Ovary (tissue), 9 donors: ENCODE measurements around the gene AKNA. TPM values are rescaled to one million over a fixed set of nuclear protein-coding genes. Genes with fewer than 3 reads are reported as not detected.
A peak's percentile ranks its signal among the peaks of the same experiment; 100 is the strongest.

ENCODE experiments used
- DNase-seq, 5 donors: peaks; one replicate each; pipeline ENCODE4 v3.0.0-alpha.2; 2019 to 2020
- H3K27ac ChIP-seq, 2 donors: fragments of 200-600 bp; one replicate each; pipeline versions ENCODE4 v1.5.1 to v1.8.0; 2019 to 2022
- H3K27me3 ChIP-seq: fragments of 200-600 bp; one replicate; pipeline ENCODE4 v1.8.0; 2022
- H3K36me3 ChIP-seq: fragments of 200-600 bp; sonication (generic); one replicate; pipeline ENCODE4 v1.5.1; 2019
- H3K4me1 ChIP-seq: one replicate; pipeline ENCODE4 v1.8.1; 2013; ENCODE audit warnings: mild to moderate bottlenecking, moderate library complexity; ENCODE audit not compliant: insufficient read depth
- H3K4me3 ChIP-seq: fragments of 200-600 bp; sonication (generic); one replicate; pipeline ENCODE4 v1.5.1; 2017
- H3K9me3 ChIP-seq, 2 donors: fragments of 200-600 bp in 1 of 2; sonication (generic) in 1 of 2; one replicate each; pipeline versions ENCODE4 v1.5.1 to v1.8.1; 2013 to 2019; ENCODE audit warnings: mild to moderate bottlenecking in 1 of 2, moderate library complexity in 1 of 2
- EP300 ChIP-seq: sonication (generic); formaldehyde crosslinking; IDR thresholded peaks from one replicate; pipeline ENCODE4 v1.6.1; 2017; ENCODE audit warnings: antibody characterized with exemption
- POLR2A ChIP-seq: fragments of 450-650 bp; IDR thresholded peaks from one replicate; pipeline ENCODE4 v1.6.1; 2017; ENCODE audit warnings: antibody characterized with exemption, mild to moderate bottlenecking, moderate library complexity
- WGBS, 3 donors: extraction: QIAGEN DNeasy Blood & Tissue Kit in 1 of 3; methylation state at CpG; one replicate each; pipeline versions ENCODE4 v1.1.5 to v1.1.7; 2013 to 2017; 5-methylcytosine and 5-hydroxymethylcytosine counted together
- intact Hi-C, 4 donors: fragments of 100-400 bp; cut with DNase I; formaldehyde crosslinking; loops; one replicate each; pipeline versions ENCODE4 v1.11.0 to v1.15.1; 2022 to 2023
- polyA plus RNA-seq, 2 donors: library from polyadenylated mRNA; stranded (reverse); fragments of 200-250 nt in 1 of 2; fragments of 350-450 nt in 1 of 2; fragmentation: Illumina TruSeq in 1 of 2; extraction: RNeasy Lipid Tissue Mini Kit (QIAGEN cat#74804) in 1 of 2; gene quantifications; one replicate each; pipeline ENCODE4 v1.2.3, GENCODE V29; 2013 to 2014
- total RNA-seq, 7 donors: library from RNA; depleted of rRNA in 2 of 7; stranded (reverse); fragments of >200 nt in 2 of 7; fragmentation: NEBNext Ultra II Directional in 3 of 7; extraction: Animal tissue kit (Norgen Biotek cat#: 25700) in 3 of 7; gene quantifications; one replicate each; pipeline versions ENCODE4 v1.1.0 to v1.2.4, GENCODE V29; 2016 to 2023
- TF ChIP-seq, protein P1 (sequence below), 3 donors: fragments of 450-650 bp in 2 of 3; fragments of 200-600 bp in 1 of 3; IDR thresholded peaks; one replicate each; pipeline versions ENCODE4 v1.5.1 to v1.8.0; 2016 to 2022; ENCODE audit warnings: antibody characterized with exemption in 3 of 3, mild to moderate bottlenecking in 1 of 3
- donor health status: DM: no; HTN: no; CAD: no; lungs with moderate emphysema.
- donor health status: DM: no; HTN: no; CAD: no.
- donor health status: Bipolar disorder and iron deficiency.
- donor health status: DM: yes; HTN: yes; CAD: no.
- donor health status: DM: no; HTN: no; CAD: no.
- donor health status: DM: yes; HTN: yes; CAD: no.

The AKNA gene
- total and polyA plus RNA-seq, 9 donors: 12.9 to 123 (median 36.4) TPM

DNA sequence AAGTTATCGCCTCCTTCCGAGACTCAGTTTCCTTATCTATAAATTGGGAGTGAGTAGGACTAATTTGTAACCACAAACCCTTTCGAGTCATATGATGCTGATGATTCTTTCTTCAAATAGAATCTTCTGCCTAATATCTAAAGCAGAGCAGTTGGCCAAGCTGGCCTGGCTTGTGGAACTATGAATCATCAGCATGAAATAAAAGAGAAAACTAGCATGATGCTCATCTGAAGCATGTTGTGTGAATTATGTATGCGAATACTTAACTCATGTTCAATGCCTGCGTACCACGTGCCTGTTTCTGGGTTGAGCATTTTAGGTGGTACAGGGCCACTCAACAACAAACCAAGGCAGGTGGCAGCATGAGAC is 79.9 kb downstream of the AKNA start:
- Histone ChIP-seq H3K4me3 (no peak overlapping the region), H3K27ac (no peak overlapping the region), H3K36me3 (no peaks in the 10 kb centered on the region), H3K27me3 (no peaks in the 10 kb centered on the region), H3K9me3 (no peaks in the 10 kb centered on the region), H3K4me1 (peaks cover 6% of the 10 kb centered on the region)
- no peak for DNase-seq
- WGBS, 3 donors: 69 to 83% (median 79%) methylated on average over 6 of the region's 6 CpGs
- no peak for TF ChIP-seq POLR2A
- TF ChIP-seq, protein P1, sequence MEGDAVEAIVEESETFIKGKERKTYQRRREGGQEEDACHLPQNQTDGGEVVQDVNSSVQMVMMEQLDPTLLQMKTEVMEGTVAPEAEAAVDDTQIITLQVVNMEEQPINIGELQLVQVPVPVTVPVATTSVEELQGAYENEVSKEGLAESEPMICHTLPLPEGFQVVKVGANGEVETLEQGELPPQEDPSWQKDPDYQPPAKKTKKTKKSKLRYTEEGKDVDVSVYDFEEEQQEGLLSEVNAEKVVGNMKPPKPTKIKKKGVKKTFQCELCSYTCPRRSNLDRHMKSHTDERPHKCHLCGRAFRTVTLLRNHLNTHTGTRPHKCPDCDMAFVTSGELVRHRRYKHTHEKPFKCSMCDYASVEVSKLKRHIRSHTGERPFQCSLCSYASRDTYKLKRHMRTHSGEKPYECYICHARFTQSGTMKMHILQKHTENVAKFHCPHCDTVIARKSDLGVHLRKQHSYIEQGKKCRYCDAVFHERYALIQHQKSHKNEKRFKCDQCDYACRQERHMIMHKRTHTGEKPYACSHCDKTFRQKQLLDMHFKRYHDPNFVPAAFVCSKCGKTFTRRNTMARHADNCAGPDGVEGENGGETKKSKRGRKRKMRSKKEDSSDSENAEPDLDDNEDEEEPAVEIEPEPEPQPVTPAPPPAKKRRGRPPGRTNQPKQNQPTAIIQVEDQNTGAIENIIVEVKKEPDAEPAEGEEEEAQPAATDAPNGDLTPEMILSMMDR (IDR thresholded peaks at IDR 0.05): no peak
- intact Hi-C loops: no loop called here

DNA sequence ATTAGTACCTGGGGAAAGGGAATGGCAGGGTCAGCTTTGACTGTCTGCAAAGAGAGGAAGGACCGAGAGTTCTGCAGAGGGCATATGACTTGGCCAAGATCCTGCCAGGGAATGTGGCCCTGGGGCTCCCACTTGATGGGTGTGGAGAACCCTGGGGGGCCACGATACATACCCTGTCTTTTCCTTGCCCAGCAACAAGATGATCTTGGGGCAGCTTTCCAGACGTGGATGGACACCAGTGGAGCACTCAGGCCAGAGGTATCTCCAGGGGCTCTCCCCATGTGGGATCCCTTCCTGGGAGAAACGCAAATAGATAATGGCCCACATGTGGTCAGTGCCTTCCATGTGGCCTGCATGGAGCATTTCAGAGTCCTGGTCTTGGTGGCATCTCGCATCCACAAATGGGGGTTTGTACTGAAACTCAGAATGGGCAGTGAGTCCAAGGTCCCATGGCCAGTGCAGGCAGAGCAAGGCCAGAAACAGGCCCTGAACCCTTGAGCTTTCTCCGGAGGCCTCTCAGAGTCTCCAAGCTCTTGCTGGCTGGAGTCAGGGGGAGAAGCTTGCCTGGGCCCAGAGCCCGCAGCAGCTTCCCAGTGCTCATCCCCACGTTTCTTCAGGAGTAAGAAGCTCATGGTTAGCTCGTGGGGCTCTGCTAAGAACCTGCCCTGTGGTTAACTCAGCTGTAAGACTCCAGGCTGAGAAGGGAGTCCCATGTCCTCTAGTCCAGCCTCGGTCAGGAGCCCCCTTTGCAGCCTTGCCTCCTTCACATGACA is 83.2 kb downstream of the AKNA start:
- H3K9me3 ChIP-seq: no peaks in the 10 kb centered on the region
- no peaks in the 10 kb centered on the region for H3K36me3 ChIP-seq
- intact Hi-C loops: loop anchor here in 1 of 4 donors (5.0 kb wide), 1 partner anchor 147 kb away; the partner anchor contains the start of gene COL27A1
- TF ChIP-seq EP300 (no peak), POLR2A (no peak)
- TF ChIP-seq, protein P1 (IDR thresholded peaks at IDR 0.05): no peak
- no peaks in the 10 kb centered on the region for H3K27me3 ChIP-seq
- DNase-seq: peak in 4 of 5 donors; percentile 7 to 30 (median 16)
- no peak overlapping the region for H3K4me3 ChIP-seq
- peak overlapping the region in 1 of 2 donors; percentile 50 for H3K27ac ChIP-seq
- H3K4me1 ChIP-seq: peaks cover 6% of the 10 kb centered on the region
- WGBS, 3 donors: 82 to 86% (median 82%) methylated on average over 10 of the region's 10 CpGs

DNA sequence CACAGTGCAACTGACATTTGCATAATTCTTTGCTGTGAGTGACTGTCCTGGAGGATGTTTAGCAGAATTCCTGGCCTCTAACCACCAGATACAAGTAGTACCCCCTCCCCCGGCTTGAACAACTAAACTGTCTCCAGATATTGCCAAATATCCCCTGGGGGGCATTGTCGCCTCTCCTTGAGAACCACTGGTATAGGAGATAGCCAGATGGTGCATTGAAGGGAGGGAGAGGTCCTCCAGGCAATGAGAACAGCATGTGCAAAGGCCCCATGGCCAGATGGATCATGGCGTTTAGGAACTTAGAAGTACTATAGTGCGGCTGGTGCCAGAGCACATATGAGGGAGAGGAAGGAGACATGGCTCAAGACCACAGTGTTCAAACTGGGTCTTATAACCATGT is 83.8 kb downstream of the AKNA start:
- H3K9me3 ChIP-seq: no peaks in the 10 kb centered on the region
- no peak overlapping the region for H3K27ac ChIP-seq
- no peaks in the 10 kb centered on the region for H3K36me3 ChIP-seq
- H3K27me3 ChIP-seq: no peaks in the 10 kb centered on the region
- no peak overlapping the region for H3K4me3 ChIP-seq
- DNase-seq: peak in 3 of 5 donors; percentile 6 to 15 (median 10)
- TF ChIP-seq EP300: no peak
- no peak for TF ChIP-seq POLR2A
- TF ChIP-seq, protein P1 (IDR thresholded peaks at IDR 0.05): no peak
- H3K4me1 ChIP-seq: peaks cover 6% of the 10 kb centered on the region
- 92 to 96% (median 95%) methylated on average over 4 of the region's 4 CpGs for WGBS, 3 donors
- intact Hi-C loops: loop anchor here in 1 of 4 donors (5.0 kb wide), 1 partner anchor 147 kb away; the partner anchor contains the start of gene COL27A1

DNA sequence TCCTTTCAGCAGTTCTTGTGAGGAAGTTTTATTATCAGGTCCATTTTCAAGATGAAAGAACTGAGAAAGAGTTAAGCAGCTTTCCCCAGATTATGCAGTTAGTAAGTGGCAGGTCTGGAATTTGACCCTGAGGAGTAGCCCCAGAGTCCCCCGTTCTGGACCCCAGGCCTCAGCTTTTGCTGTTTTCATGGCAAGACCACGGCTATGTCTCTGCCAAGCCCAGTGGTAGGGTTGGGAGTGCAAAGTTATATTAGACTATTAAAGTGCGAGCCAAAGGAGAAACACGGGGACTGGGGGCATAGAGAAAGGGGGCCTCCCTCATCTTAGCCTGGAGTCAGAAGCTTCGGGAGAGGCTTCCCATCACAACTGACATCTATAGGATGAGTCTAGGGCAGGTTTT is 84.2 kb downstream of the AKNA start:
- WGBS, 3 donors: 72 to 95% (median 82%) methylated on average over 5 of the region's 5 CpGs
- TF ChIP-seq EP300: no peak
- no peak for TF ChIP-seq POLR2A
- TF ChIP-seq, protein P1 (IDR thresholded peaks at IDR 0.05): no peak
- Histone ChIP-seq H3K36me3 (no peaks in the 10 kb centered on the region), H3K27ac (no peak overlapping the region), H3K27me3 (no peaks in the 10 kb centered on the region), H3K4me1 (peaks cover 6% of the 10 kb centered on the region), H3K4me3 (no peak overlapping the region), H3K9me3 (no peaks in the 10 kb centered on the region)
- intact Hi-C loops: loop anchor here in 1 of 4 donors (5.0 kb wide), 1 partner anchor 146 kb away; the partner anchor contains the start of gene COL27A1
- peak in 4 of 5 donors; percentile 1 to 12 (median 8) for DNase-seq
